T-cell (primary cell): ENCODE measurements around the gene GBA2. TPM values are rescaled to one million over a fixed set of nuclear protein-coding genes. Genes with fewer than 3 reads are reported as not detected.

ENCODE experiments used
- ATAC-seq, 4 experiments: fragments of 200-7000 bp in 3 of 4; fragments of 150-1000 bp in 1 of 4; cut with Tn5 transposase; replicated peaks in 1 of 4; 1 replicate in 3 of 4; 2 replicates in 1 of 4; pipeline ENCODE4 v1.10.0; 2021; ENCODE audit warnings: moderate library complexity in 3 of 4, mild to moderate bottlenecking in 2 of 4, moderate number of reproducible peaks in 1 of 4
- CTCF ChIA-PET, 2 donors: fragments of 300-600 bp; sonication (Branson Sonifier 250); formaldehyde crosslinking; loops; one replicate each; lab custom pipeline; 2022; ENCODE audit warnings: antibody characterized with exemption in 2 of 2; lab: Charles Lee
- POLR2A ChIA-PET, 2 donors: fragments of 300-600 bp; sonication (Branson Sonifier 250); formaldehyde crosslinking; loops; one replicate each; lab custom pipeline; 2022; ENCODE audit warnings: antibody characterized with exemption in 2 of 2; lab: Charles Lee
- DNase-seq, 35 experiments: peaks; one replicate each; pipeline versions ENCODE4 v3.0.0 to v3.0.0-alpha.2; 2013 to 2023
- H3K27ac ChIP-seq: one replicate; pipeline ENCODE4 v1.5.1; 2013; ENCODE audit warnings: low read length
- H3K27me3 ChIP-seq, 2 experiments: replicated peaks in 1 of 2; 1 replicate in 1 of 2; 2 replicates in 1 of 2; pipeline versions ENCODE4 v1.6.1 to v1.7.0; 2013; ENCODE audit warnings: low read length in 1 of 2, mixed read lengths in 1 of 2; ENCODE audit not compliant: control insufficient read depth in 2 of 2, insufficient read depth in 2 of 2; ENCODE audit errors: extremely low read depth in 1 of 2
- H3K36me3 ChIP-seq, 2 donors: 1 replicate in 1 of 2; 2 replicates in 1 of 2; pipeline versions ENCODE4 v1.6.1 to v1.7.0; 2013; ENCODE audit warnings: low read length in 1 of 2; ENCODE audit not compliant: control insufficient read depth in 2 of 2, insufficient read depth in 1 of 2; ENCODE audit errors: extremely low read depth in 1 of 2
- H3K4me1 ChIP-seq, 2 experiments: 1 replicate in 1 of 2; 2 replicates in 1 of 2; pipeline versions ENCODE4 v1.6.1 to v1.7.0; 2013; ENCODE audit warnings: low read length in 2 of 2, mixed read lengths in 1 of 2; ENCODE audit not compliant: insufficient read depth in 2 of 2, control insufficient read depth in 1 of 2; ENCODE audit errors: extremely low read depth in 1 of 2
- H3K4me3 ChIP-seq, 2 donors: 1 replicate in 1 of 2; 2 replicates in 1 of 2; pipeline versions ENCODE4 v1.5.1 to v1.7.0; 2013; ENCODE audit warnings: mild to moderate bottlenecking in 2 of 2, low read length in 1 of 2, moderate library complexity in 1 of 2; ENCODE audit not compliant: control insufficient read depth in 1 of 2; ENCODE audit errors: extremely low read depth in 1 of 2
- H3K9me3 ChIP-seq: 2 replicates; pipeline ENCODE4 v1.7.0; 2013
- H3K27ac Mint-ChIP-seq, 2 donors: one replicate each; pipeline ENCODE4 v1.8.0; 2020 to 2021; ENCODE audit warnings: mild to moderate bottlenecking in 2 of 2, mixed read lengths in 2 of 2
- H3K27me3 Mint-ChIP-seq, 2 donors: one replicate each; pipeline ENCODE4 v1.8.0; 2021 to 2022; ENCODE audit warnings: mixed read lengths in 2 of 2
- H3K36me3 Mint-ChIP-seq: one replicate; pipeline ENCODE4 v1.8.0; 2021; ENCODE audit warnings: mixed read lengths
- H3K4me1 Mint-ChIP-seq, 3 donors: one replicate each; pipeline ENCODE4 v1.8.0; 2020 to 2022; ENCODE audit warnings: mixed read lengths in 3 of 3, mild to moderate bottlenecking in 1 of 3
- H3K4me3 Mint-ChIP-seq, 3 donors: one replicate each; pipeline ENCODE4 v1.8.0; 2020 to 2022; ENCODE audit warnings: mild to moderate bottlenecking in 3 of 3, mixed read lengths in 3 of 3, moderate library complexity in 3 of 3
- H3K9me3 Mint-ChIP-seq, 3 donors: one replicate each; pipeline ENCODE4 v1.8.0; 2020 to 2022; ENCODE audit warnings: mixed read lengths in 3 of 3
- WGBS: methylation state at CpG from one replicate; pipeline ENCODE4 v1.1.5; 2013; ENCODE audit warnings: missing lambda C conversion rate; ENCODE audit not compliant: insufficient coverage; 5-methylcytosine and 5-hydroxymethylcytosine counted together
- total RNA-seq, 35 experiments: library from RNA in 6 of 35; stranded (reverse) in 6 of 35; fragments of 120-200 nt in 1 of 35; gene quantifications; one replicate each; pipeline versions ENCODE4 v1.2.1 to v1.2.4 and lab custom pipeline; 2013 to 2026

GBA2 gene
- total RNA-seq, 5 donors from 2014 or later (not counting 1 experiment from before 2014, with no cell fraction given) = 35.4 to 63.3 (median 60.1) TPM

- Histone ChIP-seq H3K36me3 (peaks cover 41 to 62% of the 10 kb centered on the region in 2 donors), H3K9me3 (no peaks in the 10 kb centered on the region), H3K27ac (no peak overlapping the region), H3K4me1 (peaks cover 0 to 9% of the 10 kb centered on the region in 2 experiments), H3K4me3 (no peak overlapping the region), H3K27me3 (no peaks in the 10 kb centered on the region)
- no peak overlapping the region for H3K27ac Mint-ChIP-seq
- ChIA-PET POLR2A (interaction anchor here (0.6 to 1.0 kb wide), 2 partner anchors 9 to 1553 kb away, joined by 3 to 4 read pairs; no protein-coding TSS in a partner anchor), CTCF (interaction anchor here (0.7 to 4.7 kb wide), 11 partner anchors 10 to 113 kb away, joined by 3 to 50 read pairs (median 6); partner anchors contain the start of genes CCDC107 (in 1 of the 2), GBA2 (in 1 of the 2), RGP1 (in 1 of the 2) and RMRP (in 1 of the 2))
- peaks cover 23% of the 10 kb centered on the region for H3K36me3 Mint-ChIP-seq
- no peaks in the 10 kb centered on the region for H3K9me3 Mint-ChIP-seq
- H3K27me3 Mint-ChIP-seq = no peaks in the 10 kb centered on the region
- no peak overlapping the region for H3K4me3 Mint-ChIP-seq
- WGBS = 95% methylated on average over 13 of the region's 14 CpGs
- peaks cover 9 to 10% (median 9%) of the 10 kb centered on the region in 3 donors for H3K4me1 Mint-ChIP-seq
- DNase-seq = no peak
- no peak for ATAC-seq
Observed at GRCh38 chr9:35697486-35697885, 51.5 kb downstream of the GBA2 start.

GRCh38 chr9:35696520-35697215 is 52.4 kb downstream of the GBA2 start:
- H3K27ac ChIP-seq = no peak overlapping the region
- no peaks in the 10 kb centered on the region for H3K27me3 Mint-ChIP-seq
- POLR2A ChIA-PET = interaction anchor here in 1 of 2 donors (1.0 kb wide), 1 partner anchor 10 kb away, joined by 3 read pairs; no protein-coding TSS in a partner anchor

GRCh38 chr9:35695943-35696401 is 53.1 kb downstream of the GBA2 start:
- CTCF ChIA-PET = interaction anchor here (0.6 to 4.7 kb wide), 28 partner anchors 8 to 1389 kb away, joined by 3 to 50 read pairs (median 5); partner anchors contain the start of genes ARHGEF39 (in 1 of the 2), CCDC107 (in 1 of the 2), GBA2 (in 1 of the 2) and RGP1 (in 1 of the 2)

More at GRCh38 chr9:35696520-35697215, 52.4 kb downstream of the GBA2 start:
- Mint-ChIP-seq H3K4me1 (peaks cover 13 to 15% (median 14%) of the 10 kb centered on the region in 3 donors), H3K4me3 (no peak overlapping the region), H3K9me3 (no peaks in the 10 kb centered on the region), H3K27ac (peak overlapping the region; percentile 64 to 66), H3K36me3 (peaks cover 23% of the 10 kb centered on the region)
- Histone ChIP-seq H3K27me3 (no peaks in the 10 kb centered on the region), H3K4me3 (no peak overlapping the region), H3K36me3 (peaks cover 36 to 53% of the 10 kb centered on the region in 2 donors), H3K4me1 (peaks cover 0 to 9% of the 10 kb centered on the region in 2 experiments), H3K9me3 (no peaks in the 10 kb centered on the region)
- WGBS = 66% methylated on average over 4 of the region's 9 CpGs
- CTCF ChIA-PET = interaction anchor here (0.6 to 4.7 kb wide), 35 partner anchors 8 to 646 kb away, joined by 3 to 50 read pairs (median 4); partner anchors contain the start of genes TLN1 (in 2 of the 2), ARHGEF39 (in 1 of the 2), CCDC107 (in 1 of the 2) and GBA2 (in 1 of the 2)
- peak in 31 of 35 experiments; percentile 15 to 75 (median 39) for DNase-seq
- peak; percentile 85 to 93 (median 88) for ATAC-seq

GRCh38 chr9:35691757-35692301 is 57.2 kb downstream of the GBA2 start:
- WGBS = 96% methylated on average over 3 of the region's 13 CpGs
- POLR2A ChIA-PET = no interaction called here

More at GRCh38 chr9:35695943-35696401, 53.1 kb downstream of the GBA2 start:
- Histone ChIP-seq H3K4me3 (no peak overlapping the region), H3K27me3 (no peaks in the 10 kb centered on the region), H3K27ac (no peak overlapping the region), H3K36me3 (peaks cover 36 to 46% of the 10 kb centered on the region in 2 donors), H3K9me3 (no peaks in the 10 kb centered on the region), H3K4me1 (peaks cover 2 to 15% of the 10 kb centered on the region in 2 experiments)
- POLR2A ChIA-PET = no interaction called here
- H3K9me3 Mint-ChIP-seq = no peaks in the 10 kb centered on the region
- H3K4me1 Mint-ChIP-seq = peaks cover 20 to 22% (median 21%) of the 10 kb centered on the region in 3 donors
- H3K4me3 Mint-ChIP-seq = no peak overlapping the region
- peak in 2 of 4 experiments; percentile 7 to 13 for ATAC-seq
- H3K36me3 Mint-ChIP-seq = peaks cover 23% of the 10 kb centered on the region
- WGBS = 100% methylated on average over 1 of the region's 3 CpGs
- H3K27me3 Mint-ChIP-seq = no peaks in the 10 kb centered on the region
- no peak for DNase-seq
- no peak overlapping the region for H3K27ac Mint-ChIP-seq

GRCh38 chr9:35691334-35691650 is 57.7 kb downstream of the GBA2 start:
- Mint-ChIP-seq H3K9me3 (no peaks in the 10 kb centered on the region), H3K4me3 (peak overlapping the region; percentile 82 to 87 (median 83)), H3K27me3 (no peaks in the 10 kb centered on the region), H3K36me3 (peaks cover under 1% of the 10 kb centered on the region), H3K4me1 (peaks cover 25 to 29% (median 28%) of the 10 kb centered on the region in 3 donors), H3K27ac (peak overlapping the region; percentile 80 to 84)
- Histone ChIP-seq H3K27me3 (no peaks in the 10 kb centered on the region), H3K36me3 (peaks cover 0 to 3% of the 10 kb centered on the region in 2 donors), H3K27ac (peak overlapping the region; percentile 48), H3K4me3 (peak overlapping the region; percentile 61 to 74), H3K9me3 (no peaks in the 10 kb centered on the region), H3K4me1 (peaks cover 2 to 27% of the 10 kb centered on the region in 2 experiments)
- DNase-seq = no peak
- ATAC-seq = no peak
- POLR2A ChIA-PET = interaction anchor here in 1 of 2 donors (0.6 kb wide), 1 partner anchor 87 kb away, joined by 4 read pairs; no protein-coding TSS in a partner anchor
- CTCF ChIA-PET = no interaction called here
- 59% methylated on average over 10 of the region's 10 CpGs for WGBS

More at GRCh38 chr9:35691757-35692301, 57.2 kb downstream of the GBA2 start:
- CTCF ChIA-PET = interaction anchor here (0.6 to 0.7 kb wide), 2 partner anchors 26 to 33 kb away, joined by 3 read pairs; no protein-coding TSS in a partner anchor
- no peak for ATAC-seq
- H3K4me3 ChIP-seq = no peak overlapping the region
- Mint-ChIP-seq H3K36me3 (peaks cover 6% of the 10 kb centered on the region), H3K9me3 (no peaks in the 10 kb centered on the region), H3K4me1 (peaks cover 30 to 34% (median 34%) of the 10 kb centered on the region in 3 donors), H3K4me3 (peak overlapping the region; percentile 82 to 87 (median 83)), H3K27ac (peak overlapping the region; percentile 63 to 84), H3K27me3 (no peaks in the 10 kb centered on the region)
- H3K27ac ChIP-seq = no peak overlapping the region
- peaks cover 4 to 5% of the 10 kb centered on the region in 2 donors for H3K36me3 ChIP-seq
- no peak for DNase-seq
- H3K9me3 ChIP-seq = no peaks in the 10 kb centered on the region
- H3K4me1 ChIP-seq = peaks cover 2 to 33% of the 10 kb centered on the region in 2 experiments
- no peaks in the 10 kb centered on the region for H3K27me3 ChIP-seq
